Measurements from ENCODE around the gene GRAMD2A.

The GRAMD2A gene

DNA sequence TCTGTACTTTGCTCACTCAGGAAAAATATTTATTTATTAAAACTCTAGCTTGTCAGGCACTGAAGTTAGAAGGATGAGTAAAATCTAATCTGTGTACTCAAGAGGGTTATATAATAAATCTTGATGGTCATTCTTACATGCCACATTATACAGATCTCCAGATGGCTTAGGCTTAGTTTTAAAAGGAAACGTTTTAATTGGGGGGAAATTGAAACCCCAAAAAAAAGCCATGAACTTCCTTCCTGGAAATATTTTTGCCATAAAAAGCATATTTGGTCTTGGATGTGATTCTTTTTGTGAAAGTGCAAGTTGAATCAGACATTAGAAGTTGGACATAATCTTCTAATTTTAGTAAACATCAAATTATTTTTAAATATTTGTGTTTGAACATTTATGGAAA is 73.4 kb downstream of the GRAMD2A start:
- DNase-seq: no peak
- no peak overlapping the region for H3K27ac ChIP-seq
- intact Hi-C loops (cut with DNase I; ENCODE audit: low total_unique reads): no loop called here
- H3K4me3 ChIP-seq: no peak overlapping the region
- H3K9me3 ChIP-seq: no peaks in the 10 kb centered on the region
- H3K36me3 ChIP-seq: no peaks in the 10 kb centered on the region
- TF ChIP-seq, protein P1, sequence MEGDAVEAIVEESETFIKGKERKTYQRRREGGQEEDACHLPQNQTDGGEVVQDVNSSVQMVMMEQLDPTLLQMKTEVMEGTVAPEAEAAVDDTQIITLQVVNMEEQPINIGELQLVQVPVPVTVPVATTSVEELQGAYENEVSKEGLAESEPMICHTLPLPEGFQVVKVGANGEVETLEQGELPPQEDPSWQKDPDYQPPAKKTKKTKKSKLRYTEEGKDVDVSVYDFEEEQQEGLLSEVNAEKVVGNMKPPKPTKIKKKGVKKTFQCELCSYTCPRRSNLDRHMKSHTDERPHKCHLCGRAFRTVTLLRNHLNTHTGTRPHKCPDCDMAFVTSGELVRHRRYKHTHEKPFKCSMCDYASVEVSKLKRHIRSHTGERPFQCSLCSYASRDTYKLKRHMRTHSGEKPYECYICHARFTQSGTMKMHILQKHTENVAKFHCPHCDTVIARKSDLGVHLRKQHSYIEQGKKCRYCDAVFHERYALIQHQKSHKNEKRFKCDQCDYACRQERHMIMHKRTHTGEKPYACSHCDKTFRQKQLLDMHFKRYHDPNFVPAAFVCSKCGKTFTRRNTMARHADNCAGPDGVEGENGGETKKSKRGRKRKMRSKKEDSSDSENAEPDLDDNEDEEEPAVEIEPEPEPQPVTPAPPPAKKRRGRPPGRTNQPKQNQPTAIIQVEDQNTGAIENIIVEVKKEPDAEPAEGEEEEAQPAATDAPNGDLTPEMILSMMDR (IDR thresholded peaks at IDR 0.05): no peak
- H3K4me1 ChIP-seq: peaks cover 0 to 4% (median 0%) of the 10 kb centered on the region in 4 donors
- no peaks in the 10 kb centered on the region for H3K27me3 ChIP-seq

DNA sequence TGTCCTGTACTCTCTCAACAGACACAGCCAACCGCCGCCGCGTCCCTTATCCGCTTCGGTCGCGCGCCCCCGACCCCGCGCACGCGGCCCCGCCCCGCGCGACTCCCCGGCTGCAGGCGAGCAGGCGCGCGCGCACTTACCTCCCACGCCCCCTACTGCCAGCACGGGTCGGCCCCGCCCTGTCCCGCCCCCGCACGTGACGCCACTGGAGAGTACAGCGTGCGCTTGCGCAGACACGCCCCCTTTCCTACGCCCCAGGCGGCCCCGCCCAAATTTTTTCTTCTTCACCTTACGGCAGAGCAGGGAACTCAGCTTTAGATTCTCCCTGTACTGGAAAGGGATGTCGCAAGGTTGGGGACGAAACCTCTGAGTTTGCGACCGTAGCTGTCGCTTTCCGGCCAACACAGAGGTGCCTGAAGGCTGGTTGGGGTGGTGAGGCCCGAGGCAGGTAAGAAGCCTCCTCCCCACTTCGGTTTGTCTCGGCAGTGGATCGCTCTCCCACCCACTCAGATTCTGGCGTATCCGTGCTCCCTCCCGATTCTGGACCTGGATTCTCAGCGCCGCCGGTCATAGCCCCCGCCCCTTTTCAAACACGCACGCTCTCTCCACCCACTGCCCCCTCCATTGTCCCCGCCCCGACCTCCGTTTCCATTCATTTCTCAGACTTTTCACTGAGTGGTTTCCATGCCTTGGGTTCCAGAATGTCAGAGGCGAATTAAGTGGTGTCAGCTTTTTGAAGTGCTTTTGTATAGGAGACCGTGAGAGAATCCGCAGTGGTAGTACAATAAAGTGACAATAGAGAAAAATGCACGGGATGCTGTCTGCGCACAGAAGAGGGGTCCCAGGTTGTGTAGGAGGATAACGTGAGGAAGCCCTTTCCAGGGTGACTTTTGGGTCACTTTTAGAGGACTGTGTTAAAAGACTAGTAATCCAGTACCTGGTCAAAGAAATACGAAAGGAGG is 79.3 kb downstream of the GRAMD2A start, which contains the start of the genes MYO9A and SENP8:
Gene MYO9A (minus strand): TSS at position 134 of the 962 bp plus-strand sequence. CDS start 71,587 bp downstream, outside the sequence.
Gene SENP8 (plus strand): TSS at position 387 of the 962 bp plus-strand sequence. CDS start 21,221 bp downstream, outside the sequence.
- DNase-seq: peak; percentile 96 to 99
- Histone ChIP-seq H3K4me3 (peak within 1 kb of the TSS; percentile 80 to 89), H3K27me3 (no peaks in the 10 kb centered on the region), H3K4me1 (peaks cover 0 to 25% (median 15%) of the 10 kb centered on the region in 4 donors), H3K9me3 (no peaks in the 10 kb centered on the region), H3K27ac (peak within 1 kb of the TSS; percentile 94 to 97), H3K36me3 (no peaks in the 10 kb centered on the region)
- TF ChIP-seq, protein P1 (IDR thresholded peaks at IDR 0.05): peak in 1 of 2 experiments; percentile 4
- intact Hi-C loops (cut with DNase I; ENCODE audit: low total_unique reads): loop anchor here (10.0 kb wide), 1 partner anchor 117 kb away; the partner anchor contains the start of gene PKM

DNA sequence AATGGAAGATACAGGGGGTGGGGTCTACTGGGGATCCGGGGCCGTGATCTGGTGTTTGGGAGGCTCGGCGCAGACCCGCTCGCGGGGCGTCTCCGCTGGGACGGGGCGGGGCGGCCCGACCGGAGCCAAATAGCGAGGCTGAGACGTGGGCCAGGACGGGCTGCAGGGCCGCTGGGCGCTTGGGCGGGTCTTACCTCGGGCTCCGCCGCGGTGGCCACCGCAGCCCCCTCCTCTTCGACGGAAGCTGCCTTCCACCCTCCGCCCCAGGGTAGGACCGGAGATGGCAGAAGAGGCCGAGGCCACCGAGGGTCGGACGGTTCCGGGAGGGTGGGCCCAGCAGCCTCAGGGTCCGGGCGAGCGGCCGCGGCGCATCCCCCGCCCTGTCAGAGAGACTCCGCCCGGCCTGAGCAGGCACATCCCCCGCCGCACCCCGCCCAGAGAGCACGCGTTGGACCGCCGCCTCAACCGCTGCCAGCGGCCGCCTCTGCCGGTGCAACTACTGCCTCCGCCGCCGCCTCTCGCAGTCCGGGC is 80.0 kb downstream of the GRAMD2A start:
- Histone ChIP-seq H3K27me3 (no peaks in the 10 kb centered on the region), H3K27ac (peak overlapping the region; percentile 94 to 97), H3K36me3 (no peaks in the 10 kb centered on the region), H3K4me3 (peak overlapping the region; percentile 80 to 89), H3K9me3 (no peaks in the 10 kb centered on the region), H3K4me1 (peaks cover 0 to 29% (median 16%) of the 10 kb centered on the region in 4 donors)
- intact Hi-C loops (cut with DNase I; ENCODE audit: low total_unique reads): loop anchor here (10.0 kb wide), 1 partner anchor 117 kb away; the partner anchor contains the start of gene PKM
- TF ChIP-seq, protein P1 (IDR thresholded peaks at IDR 0.05): no peak
- DNase-seq: peak; percentile 80 to 90

DNA sequence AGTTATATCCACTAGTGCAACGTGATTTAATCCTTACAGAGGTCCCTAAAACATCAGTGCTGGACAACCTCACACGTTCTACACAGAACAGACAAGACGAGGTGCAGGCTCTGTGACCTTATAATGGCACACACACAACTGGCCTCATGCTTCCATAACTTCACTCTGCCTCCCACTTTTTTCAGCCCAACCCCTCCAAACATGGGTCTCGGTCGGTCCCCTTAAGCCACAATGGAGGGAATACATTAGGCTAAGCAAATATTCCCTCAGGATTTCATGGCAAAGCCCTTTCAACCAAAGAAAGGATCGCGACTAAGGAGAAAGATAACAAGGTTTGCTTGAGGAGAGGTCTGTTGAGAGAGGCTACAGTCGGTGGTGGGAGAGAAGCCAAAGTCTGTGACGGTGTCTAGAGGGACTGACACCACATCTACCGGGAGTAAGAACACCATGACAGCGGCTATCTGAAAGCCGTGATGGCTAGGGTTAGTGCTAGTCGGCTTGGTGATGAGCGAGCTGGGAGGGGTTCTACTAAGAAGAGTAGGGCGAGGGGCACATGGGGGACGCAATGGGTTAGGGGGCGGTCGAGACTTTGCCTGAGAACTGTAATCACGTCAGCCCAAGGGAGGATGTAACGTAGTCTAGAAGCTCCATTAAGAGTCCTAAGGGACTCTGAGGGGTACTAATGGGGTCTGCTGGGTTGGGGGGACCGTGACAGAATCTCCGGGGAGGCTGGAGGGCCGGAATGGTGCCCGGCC is 80.7 kb downstream of the GRAMD2A start:
- no peaks in the 10 kb centered on the region for H3K36me3 ChIP-seq
- H3K9me3 ChIP-seq: no peaks in the 10 kb centered on the region
- TF ChIP-seq, protein P1 (IDR thresholded peaks at IDR 0.05): no peak
- H3K27ac ChIP-seq: peak overlapping the region; percentile 94 to 97
- H3K4me3 ChIP-seq: peak overlapping the region; percentile 80 to 89
- H3K27me3 ChIP-seq: no peaks in the 10 kb centered on the region
- H3K4me1 ChIP-seq: peaks cover 0 to 35% (median 16%) of the 10 kb centered on the region in 4 donors
- DNase-seq: peak in 1 of 2 donors; percentile 45
- intact Hi-C loops (cut with DNase I; ENCODE audit: low total_unique reads): loop anchor here (10.0 kb wide), 1 partner anchor 118 kb away; the partner anchor contains the start of gene PKM

Measured in tibial artery (tissue), 4 donors.